K562 (cell line): ENCODE data around the gene AMBRA1. TPM values are rescaled to one million over a fixed set of nuclear protein-coding genes. Genes with fewer than 3 reads are reported as not detected.

Experiments used
- ATF2 ChIP-seq: sonication (generic); formaldehyde crosslinking; IDR thresholded peaks from 2 replicates; pipeline ENCODE4 v1.8.1; 2022; ENCODE audit warnings: missing genetic modification reagents
- BRCA1 ChIP-seq, 2 experiments: fragments of 450-650 bp in 1 of 2; sonication (generic) in 1 of 2; formaldehyde crosslinking in 1 of 2; IDR thresholded peaks; 2 replicates each; pipeline versions ENCODE4 v1.5.0 to v1.6.1; 2017 to 2020; ENCODE audit warnings: mild to moderate bottlenecking in 1 of 2, missing genetic modification reagents in 1 of 2
- E2F5 ChIP-seq: sonication (generic); formaldehyde crosslinking; IDR thresholded peaks from 2 replicates; pipeline ENCODE4 v1.8.0; 2022; ENCODE audit warnings: mild to moderate bottlenecking, missing genetic modification reagents
- ETV6 ChIP-seq, 3 experiments: fragments of 150-350 bp in 1 of 3; sonication (generic) in 1 of 3; formaldehyde crosslinking in 1 of 3; IDR thresholded peaks; 2 replicates each; pipeline versions ENCODE4 v1.6.1 to v1.8.0; 2014 to 2022; ENCODE audit warnings: borderline replicate concordance in 2 of 3, low read depth in 2 of 3, antibody characterized with exemption in 1 of 3, low read length in 1 of 3, mild to moderate bottlenecking in 1 of 3, missing genetic modification reagents in 1 of 3
- EWSR1 ChIP-seq: fragments of 450-650 bp; IDR thresholded peaks from 2 replicates; pipeline ENCODE4 v1.6.1; 2018; ENCODE audit warnings: borderline replicate concordance, mild to moderate bottlenecking, low read depth, moderate library complexity; ENCODE audit not compliant: partially characterized antibody
- FOSL1 ChIP-seq: fragments of 200-800 bp; sonication (Bioruptor generic); conservative IDR thresholded peaks from 2 replicates; pipeline ENCODE4 v1.6.1; 2016; ENCODE audit warnings: missing genetic modification characterization, missing compliant biosample characterization
- GABPA ChIP-seq: fragments of 200-800 bp; sonication (Bioruptor generic); conservative IDR thresholded peaks from 2 replicates; pipeline ENCODE4 v1.6.1; 2016; ENCODE audit warnings: low read depth, missing genetic modification characterization, missing compliant biosample characterization
- HDGF ChIP-seq: fragments of 450-650 bp; IDR thresholded peaks from 2 replicates; pipeline ENCODE4 v1.6.1; 2016
- HNRNPUL1 ChIP-seq: fragments of 200-400 bp; formaldehyde crosslinking; IDR thresholded peaks from 2 replicates; pipeline ENCODE4 v1.6.1; 2017; ENCODE audit warnings: low read length
- IRF9 ChIP-seq: fragments of 450-650 bp; IDR thresholded peaks from 2 replicates; pipeline ENCODE4 v1.6.1; 2016; ENCODE audit warnings: missing biosample characterization, missing genetic modification characterization
- KLF13 ChIP-seq: fragments of 450-650 bp; IDR thresholded peaks from 2 replicates; pipeline ENCODE4 v1.6.1; 2016; ENCODE audit warnings: missing genetic modification characterization, low read depth, mild to moderate bottlenecking, missing compliant biosample characterization, moderate library complexity, borderline replicate concordance
- L3MBTL2 ChIP-seq: fragments of 450-650 bp; IDR thresholded peaks from 2 replicates; pipeline ENCODE4 v1.6.1; 2016; ENCODE audit warnings: mild to moderate bottlenecking, moderate library complexity
- MEF2A ChIP-seq: IDR thresholded peaks from 2 replicates; pipeline ENCODE4 v1.6.1; 2011; ENCODE audit warnings: low read depth, mild to moderate bottlenecking, low read length, moderate library complexity; ENCODE audit not compliant: control insufficient read depth
- MEIS2 ChIP-seq: fragments of 450-650 bp; IDR thresholded peaks from 2 replicates; pipeline ENCODE4 v1.6.1; 2014; ENCODE audit warnings: mild to moderate bottlenecking; ENCODE audit not compliant: partially characterized antibody
- MYC ChIP-seq, 2 experiments: fragments of 250-450 bp in 1 of 2; sonication (Bioruptor Pico) in 1 of 2; IDR thresholded peaks; 2 replicates each; pipeline versions ENCODE4 v1.5.1 to v1.6.1; 2012 to 2021; ENCODE audit warnings: low read depth in 2 of 2, borderline replicate concordance in 1 of 2, improper control_type of control experiment in 1 of 2, low read length in 1 of 2, mild to moderate bottlenecking in 1 of 2, moderate library complexity in 1 of 2
- MYNN ChIP-seq, 2 experiments: sonication (generic); formaldehyde crosslinking in 1 of 2; IDR thresholded peaks; 2 replicates each; pipeline versions ENCODE4 v1.5.0 to v1.6.1; 2016 to 2020; ENCODE audit warnings: antibody characterized with exemption in 1 of 2, missing genetic modification reagents in 1 of 2
- NCOA1 ChIP-seq: fragments of 450-650 bp; IDR thresholded peaks from 2 replicates; pipeline ENCODE4 v1.6.1; 2016; ENCODE audit warnings: low read depth
- PML ChIP-seq: IDR thresholded peaks from 2 replicates; pipeline ENCODE4 v1.6.1; 2012; ENCODE audit warnings: low read length, inconsistent platforms
- RAD21 ChIP-seq, 2 experiments: fragments of 250-450 bp in 1 of 2; fragments of 450-650 bp in 1 of 2; sonication (Bioruptor Pico) in 1 of 2; formaldehyde crosslinking in 1 of 2; IDR thresholded peaks in 1 of 2; conservative IDR thresholded peaks in 1 of 2; 2 replicates each; pipeline versions ENCODE4 v1.4.0 to v1.8.0; 2020 to 2022; ENCODE audit warnings: mild to moderate bottlenecking in 2 of 2, moderate library complexity in 1 of 2
- TEAD1 ChIP-seq, 2 experiments: fragments of 450-650 bp in 1 of 2; sonication (generic) in 1 of 2; formaldehyde crosslinking; IDR thresholded peaks; 2 replicates each; pipeline versions ENCODE4 v1.4.0 to v1.8.0; 2020 to 2022; ENCODE audit warnings: mild to moderate bottlenecking in 2 of 2, missing genetic modification reagents in 1 of 2
- ZNF124 ChIP-seq: sonication (generic); formaldehyde crosslinking; IDR thresholded peaks from 2 replicates; pipeline ENCODE4 v1.8.1; 2022; ENCODE audit warnings: missing genetic modification reagents
- ZNF584 ChIP-seq: fragments of 200-800 bp; sonication (Bioruptor generic); IDR thresholded peaks from 2 replicates; pipeline ENCODE4 v1.6.1; 2016; ENCODE audit warnings: low read depth, mild to moderate bottlenecking, missing genetic modification characterization, missing compliant biosample characterization
- ZNF586 ChIP-seq: fragments of 450-650 bp; formaldehyde crosslinking; conservative IDR thresholded peaks from 2 replicates; pipeline ENCODE4 v1.4.0; 2020; ENCODE audit warnings: mild to moderate bottlenecking, moderate library complexity
- ZNF668 ChIP-seq: fragments of 250-450 bp; sonication (Bioruptor Pico); IDR thresholded peaks from 2 replicates; pipeline ENCODE4 v1.8.0; 2022; ENCODE audit warnings: mild to moderate bottlenecking, inconsistent platforms
- polyA plus RNA-seq, 8 experiments: library from polyadenylated mRNA; depleted of rRNA in 4 of 8; stranded (reverse) in 5 of 8; unstranded in 3 of 8; fragments of >200 nt; fragmentation: Nextera tagmentation in 2 of 8; fragmentation: Illumina TruSeq in 1 of 8; extraction: Ambion mirVana in 2 of 8; extraction: Trizol in 1 of 8; gene quantifications; 2 replicates each; pipeline versions ENCODE4 v1.2.1 to v1.2.3, GENCODE V29; 2011 to 2014; ENCODE audit warnings: inconsistent platforms in 1 of 8, missing spikeins in 1 of 8
- total RNA-seq, 7 experiments: library from RNA; depleted of rRNA in 6 of 7; stranded (reverse); fragments of >200 nt in 6 of 7; fragmentation: Illumina TruSeq in 2 of 7; extraction: Trizol in 2 of 7; gene quantifications; 2 replicates each; pipeline versions ENCODE4 v1.2.1 to v1.2.3, GENCODE V29; 2011 to 2021; ENCODE audit warnings: low replicate concordance in 1 of 7

AMBRA1 gene
- total and polyA plus RNA-seq, 9 of the 15 experiments (the other 6 are each of a cell fraction or from before 2014, with no cell fraction given), result 0.15 to 24.5 (median 13.0) TPM

- TF ChIP-seq TEAD1 (CRISPR knock-in tag; IDR thresholded peaks at IDR 0.05) (no peak), HNRNPUL1 (no peak), ZNF584 (CRISPR knock-in tag) (no peak), MEIS2 (no peak), PML (no peak), ETV6 (IDR thresholded peaks at IDR 0.05; ENCODE audit: borderline replicate concordance in 1 of 2, low read depth in 2 of 2, low read length in 1 of 2) (no peak), ETV6 (CRISPR knock-in tag; IDR thresholded peaks at IDR 0.05; ENCODE audit: borderline replicate concordance) (no peak), KLF13 (tag) (peak; percentile 61; the same call in 1 of the 2 replicates), ZNF668 (CRISPR knock-in tag) (no peak), MEF2A (no peak), BRCA1 (IDR thresholded peaks at IDR 0.05) (no peak), BRCA1 (CRISPR knock-in tag; IDR thresholded peaks at IDR 0.05) (no peak), ZNF124 (CRISPR knock-in tag) (no peak), RAD21 (CRISPR knock-in tag; conservative IDR thresholded peaks at IDR 0.05 in 1 of 2, IDR thresholded peaks at IDR 0.05 in 1 of 2) (peak; percentile 50 to 77), HDGF (0 out of 2 replicates have a peak, but pooled peaks have one; percentile 26), FOSL1 (tag) (no peak), NCOA1 (no peak), L3MBTL2 (no peak), EWSR1 (no peak), MYC (IDR thresholded peaks at IDR 0.05; ENCODE audit: low read depth, low read length) (peak; percentile 85), MYC (CRISPR knock-in tag; IDR thresholded peaks at IDR 0.05; ENCODE audit: borderline replicate concordance, low read depth) (no peak), MYNN (IDR thresholded peaks at IDR 0.05) (no peak), MYNN (CRISPR knock-in tag; IDR thresholded peaks at IDR 0.05) (no peak), IRF9 (no peak), GABPA (tag) (peak; percentile 83), E2F5 (CRISPR knock-in tag) (no peak), ZNF586 (no peak), ATF2 (CRISPR knock-in tag) (no peak)
Observed at GRCh38 chr11:46346886-46347636, 246.8 kb downstream of the AMBRA1 start, which contains the start of gene DGKZ (continued).
